ENCODE data around the gene LRMDA.

LRMDA gene

DNA sequence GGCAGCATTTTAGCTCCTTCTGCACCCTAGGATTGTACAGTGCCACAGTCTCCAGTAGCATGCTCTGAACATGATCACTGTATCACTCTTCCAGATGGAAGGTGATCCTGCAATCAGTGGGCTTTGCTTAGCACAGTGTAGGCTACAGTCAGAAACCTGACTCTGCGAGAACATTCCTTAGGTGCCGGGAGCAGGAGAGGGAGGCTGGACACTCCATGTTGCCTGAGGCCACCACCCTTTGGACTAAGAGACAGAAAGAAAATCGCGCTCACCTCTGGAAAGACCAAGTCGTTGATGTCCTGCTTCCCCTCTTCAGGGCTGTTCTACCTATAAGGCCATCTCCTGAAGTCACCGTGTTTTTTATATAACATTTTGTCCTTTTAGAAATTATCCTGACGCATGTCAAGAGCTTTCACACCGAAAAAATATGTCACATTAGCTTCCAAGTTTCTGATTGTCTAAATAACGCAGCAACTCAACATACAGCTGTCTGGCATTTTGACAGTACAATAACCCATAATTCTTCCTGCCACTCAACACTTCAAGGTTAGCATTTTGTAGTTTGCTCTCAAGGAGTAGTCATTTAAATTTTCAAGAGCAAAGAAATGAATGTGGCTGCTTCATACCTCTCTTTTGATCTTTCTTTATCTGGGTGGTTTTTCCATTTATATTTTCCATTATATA is 563.1 kb downstream of the LRMDA start:
- no peak overlapping the region for H3K27ac ChIP-seq (ENCODE audit: low read depth, low read length)
- H3K79me1 ChIP-seq (ENCODE audit: low read length), result no peaks in the 10 kb centered on the region
- H3K18ac ChIP-seq (ENCODE audit: low read length), result no peak overlapping the region
- no peak overlapping the region for H3K4me3 ChIP-seq (ENCODE audit: low read length)
- H3K23ac ChIP-seq (ENCODE audit: low read length), result no peak overlapping the region
- no peak overlapping the region for H3K4me2 ChIP-seq (ENCODE audit: low read length)
- WGBS (ENCODE audit: extremely low coverage, insufficient coverage, low lambda C conversion rate), result no CpG with 5 or more reads among the region's 9 CpGs
- no peaks in the 10 kb centered on the region for H3K79me2 ChIP-seq (ENCODE audit: control insufficient read depth, insufficient read depth, low read length)
- H4K5ac ChIP-seq (ENCODE audit: low read length), result no peak overlapping the region
- H2BK5ac ChIP-seq (ENCODE audit: low read length), result no peak overlapping the region
- no peak overlapping the region for H4K8ac ChIP-seq (ENCODE audit: low read depth, low read length)
- DNase-seq, result no peak
- H3K4ac ChIP-seq (ENCODE audit: low read depth, low read length), result no peak overlapping the region
- H2BK120ac ChIP-seq (ENCODE audit: low read depth, low read length), result no peak overlapping the region
- no peaks in the 10 kb centered on the region for H3K27me3 ChIP-seq (ENCODE audit: insufficient read depth, low read length, poor library complexity)
- no peak overlapping the region for H3K9ac ChIP-seq (ENCODE audit: low read length)
- no peaks in the 10 kb centered on the region for H3K4me1 ChIP-seq (ENCODE audit: control insufficient read depth, low read depth, low read length)
- H2BK15ac ChIP-seq (replicated peaks; ENCODE audit: low read depth), result no peak overlapping the region
- H3K36me3 ChIP-seq (ENCODE audit: control insufficient read depth, insufficient read depth, low read length), result no peaks in the 10 kb centered on the region
- H2AK5ac ChIP-seq (ENCODE audit: low read length), result no peak overlapping the region
- no peak overlapping the region for H3K56ac ChIP-seq (ENCODE audit: low read length)

DNA sequence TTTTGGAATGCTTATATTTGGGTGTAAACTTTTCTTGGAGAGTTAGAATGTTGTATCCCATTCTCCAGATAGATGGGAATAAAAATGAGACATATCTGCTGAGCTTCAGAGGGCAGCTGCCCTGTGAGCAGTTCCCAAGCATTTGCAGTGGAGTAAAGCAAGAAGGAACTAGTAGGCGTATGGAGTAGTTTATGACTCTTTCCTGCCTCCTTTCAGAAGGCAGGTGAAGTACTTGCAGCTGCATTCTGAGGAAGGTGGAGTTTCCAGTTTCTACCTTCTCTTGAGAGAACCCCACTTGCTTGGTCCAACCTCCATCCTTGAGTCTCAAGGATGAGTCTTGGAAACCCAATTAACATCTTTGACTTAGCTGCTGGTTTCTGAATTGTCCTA is 563.6 kb downstream of the LRMDA start:
- H3K18ac ChIP-seq (ENCODE audit: low read length), result no peak overlapping the region
- H3K23ac ChIP-seq (ENCODE audit: low read length), result no peak overlapping the region
- no peak overlapping the region for H3K4me3 ChIP-seq (ENCODE audit: low read length)
- H3K9ac ChIP-seq (ENCODE audit: low read length), result no peak overlapping the region
- H3K4me1 ChIP-seq (ENCODE audit: control insufficient read depth, low read depth, low read length), result no peaks in the 10 kb centered on the region
- no peak overlapping the region for H4K8ac ChIP-seq (ENCODE audit: low read depth, low read length)
- H3K27me3 ChIP-seq (ENCODE audit: insufficient read depth, low read length, poor library complexity), result no peaks in the 10 kb centered on the region
- H3K36me3 ChIP-seq (ENCODE audit: control insufficient read depth, insufficient read depth, low read length), result no peaks in the 10 kb centered on the region
- H3K4ac ChIP-seq (ENCODE audit: low read depth, low read length), result no peak overlapping the region
- H3K56ac ChIP-seq (ENCODE audit: low read length), result no peak overlapping the region
- H2BK120ac ChIP-seq (ENCODE audit: low read depth, low read length), result no peak overlapping the region
- H2BK15ac ChIP-seq (replicated peaks; ENCODE audit: low read depth), result no peak overlapping the region
- H3K4me2 ChIP-seq (ENCODE audit: low read length), result no peak overlapping the region
- no CpG with 5 or more reads among the region's 1 CpG for WGBS (ENCODE audit: extremely low coverage, insufficient coverage, low lambda C conversion rate)
- no peaks in the 10 kb centered on the region for H3K79me1 ChIP-seq (ENCODE audit: low read length)
- no peak overlapping the region for H4K5ac ChIP-seq (ENCODE audit: low read length)
- H2BK5ac ChIP-seq (ENCODE audit: low read length), result no peak overlapping the region
- DNase-seq, result no peak
- H3K79me2 ChIP-seq (ENCODE audit: control insufficient read depth, insufficient read depth, low read length), result no peaks in the 10 kb centered on the region
- no peak overlapping the region for H2AK5ac ChIP-seq (ENCODE audit: low read length)
- H3K27ac ChIP-seq (ENCODE audit: low read depth, low read length), result no peak overlapping the region

DNA sequence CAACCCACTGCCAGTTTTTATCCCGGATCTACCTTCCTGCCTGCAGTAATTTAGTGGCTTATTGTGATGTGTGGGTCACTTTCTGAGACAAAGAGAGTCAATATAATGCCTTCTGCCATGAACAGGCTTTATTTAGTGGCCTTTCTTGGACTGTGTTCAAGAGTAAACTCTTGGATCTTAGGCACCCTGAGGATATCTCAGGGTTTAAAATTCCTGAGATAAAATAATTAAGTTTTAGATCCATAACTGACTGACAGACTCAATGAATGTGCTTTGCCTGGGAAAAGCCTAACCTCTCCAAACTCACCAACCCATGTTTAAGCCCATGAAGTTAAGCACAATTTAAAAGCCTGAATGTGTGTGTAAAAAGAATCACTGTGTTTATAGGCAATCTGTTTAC is 564.3 kb downstream of the LRMDA start:
- Histone ChIP-seq H3K27ac (ENCODE audit: low read depth, low read length) (no peak overlapping the region), H2BK15ac (replicated peaks; ENCODE audit: low read depth) (no peak overlapping the region), H3K4ac (ENCODE audit: low read depth, low read length) (no peak overlapping the region), H3K36me3 (ENCODE audit: control insufficient read depth, insufficient read depth, low read length) (no peaks in the 10 kb centered on the region), H2BK5ac (ENCODE audit: low read length) (no peak overlapping the region), H3K4me2 (ENCODE audit: low read length) (no peak overlapping the region), H3K18ac (ENCODE audit: low read length) (no peak overlapping the region), H2BK120ac (ENCODE audit: low read depth, low read length) (no peak overlapping the region), H3K79me1 (ENCODE audit: low read length) (no peaks in the 10 kb centered on the region), H3K4me3 (ENCODE audit: low read length) (no peak overlapping the region), H3K9ac (ENCODE audit: low read length) (no peak overlapping the region), H3K56ac (ENCODE audit: low read length) (no peak overlapping the region), H3K27me3 (ENCODE audit: insufficient read depth, low read length, poor library complexity) (no peaks in the 10 kb centered on the region), H2AK5ac (ENCODE audit: low read length) (no peak overlapping the region), H3K23ac (ENCODE audit: low read length) (no peak overlapping the region), H4K5ac (ENCODE audit: low read length) (no peak overlapping the region), H4K8ac (ENCODE audit: low read depth, low read length) (no peak overlapping the region), H3K79me2 (ENCODE audit: control insufficient read depth, insufficient read depth, low read length) (no peaks in the 10 kb centered on the region), H3K4me1 (ENCODE audit: control insufficient read depth, low read depth, low read length) (no peaks in the 10 kb centered on the region)
- no CpG with 5 or more reads among the region's 1 CpG for WGBS (ENCODE audit: extremely low coverage, insufficient coverage, low lambda C conversion rate)
- DNase-seq, result no peak

DNA sequence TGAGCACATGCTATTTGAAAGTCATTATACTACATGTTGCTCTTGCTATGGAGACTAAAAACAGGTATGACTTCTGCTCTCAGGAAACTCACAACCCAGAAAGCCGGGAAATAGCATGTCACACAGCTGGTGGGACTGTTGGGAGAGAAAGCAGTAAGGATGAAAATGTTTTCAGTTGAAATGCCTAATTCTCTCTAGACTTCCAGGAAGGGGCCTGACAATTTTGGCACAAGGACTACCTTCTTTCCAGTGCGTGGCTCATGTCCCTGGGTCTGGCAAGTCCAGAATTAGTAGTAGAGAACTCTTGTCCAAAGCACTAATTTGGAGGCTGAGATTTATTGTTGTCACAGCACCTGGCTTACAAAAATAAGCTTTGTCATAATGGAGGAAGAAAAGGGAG is 567.6 kb downstream of the LRMDA start:
- no CpG with 5 or more reads among the region's 2 CpGs for WGBS (ENCODE audit: extremely low coverage, insufficient coverage, low lambda C conversion rate)
- no peaks in the 10 kb centered on the region for H3K4me1 ChIP-seq (ENCODE audit: control insufficient read depth, low read depth, low read length)

DNA sequence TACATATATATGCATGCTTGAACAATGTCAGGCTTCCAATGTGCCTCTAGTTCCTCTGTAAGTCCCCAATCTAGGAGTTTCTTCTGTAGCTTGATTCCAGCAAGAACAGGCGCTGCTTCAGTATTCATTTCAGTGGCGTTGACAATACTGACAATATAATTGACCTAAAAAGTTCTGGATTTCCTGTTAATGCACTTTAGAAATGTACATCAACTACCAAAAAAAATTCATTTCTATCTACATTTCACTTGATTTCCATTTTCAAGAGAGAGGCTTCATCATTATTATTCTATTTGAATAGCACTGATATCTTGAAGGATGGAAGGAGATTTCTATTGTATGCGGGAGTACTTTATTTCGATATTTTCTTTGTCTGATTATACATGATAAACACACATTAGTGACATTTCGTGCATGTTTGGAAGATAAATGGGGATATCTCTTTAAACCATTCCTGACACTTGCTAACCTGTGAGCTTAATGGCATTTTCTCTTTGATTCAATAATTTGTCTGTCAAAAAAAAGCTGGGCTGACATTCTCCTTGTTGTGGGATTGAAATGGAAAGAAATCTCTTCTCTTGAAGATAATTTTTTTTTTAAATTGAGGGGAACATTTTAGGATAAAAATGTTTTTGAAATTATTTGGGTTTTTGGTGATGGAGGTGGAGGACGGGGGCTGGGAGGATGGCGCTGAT is 568.2 kb downstream of the LRMDA start:
- no peak overlapping the region for H2BK5ac ChIP-seq (ENCODE audit: low read length)
- WGBS (ENCODE audit: extremely low coverage, insufficient coverage, low lambda C conversion rate), result 100% methylated on average over 2 of the region's 7 CpGs
- H3K79me1 ChIP-seq (ENCODE audit: low read length), result no peaks in the 10 kb centered on the region
- no peaks in the 10 kb centered on the region for H3K79me2 ChIP-seq (ENCODE audit: control insufficient read depth, insufficient read depth, low read length)
- no peak overlapping the region for H3K56ac ChIP-seq (ENCODE audit: low read length)
- H4K5ac ChIP-seq (ENCODE audit: low read length), result no peak overlapping the region
- no peak overlapping the region for H3K27ac ChIP-seq (ENCODE audit: low read depth, low read length)
- DNase-seq, result no peak
- no peaks in the 10 kb centered on the region for H3K27me3 ChIP-seq (ENCODE audit: insufficient read depth, low read length, poor library complexity)
- H3K4me2 ChIP-seq (ENCODE audit: low read length), result no peak overlapping the region
- H3K9ac ChIP-seq (ENCODE audit: low read length), result no peak overlapping the region
- no peak overlapping the region for H3K4me3 ChIP-seq (ENCODE audit: low read length)
- no peak overlapping the region for H2AK5ac ChIP-seq (ENCODE audit: low read length)
- no peak overlapping the region for H3K23ac ChIP-seq (ENCODE audit: low read length)
- H2BK15ac ChIP-seq (replicated peaks; ENCODE audit: low read depth), result no peak overlapping the region
- no peaks in the 10 kb centered on the region for H3K36me3 ChIP-seq (ENCODE audit: control insufficient read depth, insufficient read depth, low read length)
- no peak overlapping the region for H3K18ac ChIP-seq (ENCODE audit: low read length)
- no peak overlapping the region for H3K4ac ChIP-seq (ENCODE audit: low read depth, low read length)
- H4K8ac ChIP-seq (ENCODE audit: low read depth, low read length), result no peak overlapping the region
- H2BK120ac ChIP-seq (ENCODE audit: low read depth, low read length), result no peak overlapping the region
- no peaks in the 10 kb centered on the region for H3K4me1 ChIP-seq (ENCODE audit: control insufficient read depth, low read depth, low read length)

More for the DNA sequence above, 567.6 kb downstream of the LRMDA start:
- no peak overlapping the region for H4K8ac ChIP-seq (ENCODE audit: low read depth, low read length)
- H3K4ac ChIP-seq (ENCODE audit: low read depth, low read length), result no peak overlapping the region
- no peak overlapping the region for H3K56ac ChIP-seq (ENCODE audit: low read length)
- H3K79me1 ChIP-seq (ENCODE audit: low read length), result no peaks in the 10 kb centered on the region
- no peak overlapping the region for H2BK5ac ChIP-seq (ENCODE audit: low read length)
- H3K4me3 ChIP-seq (ENCODE audit: low read length), result no peak overlapping the region
- H2AK5ac ChIP-seq (ENCODE audit: low read length), result no peak overlapping the region
- H3K79me2 ChIP-seq (ENCODE audit: control insufficient read depth, insufficient read depth, low read length), result no peaks in the 10 kb centered on the region
- no peaks in the 10 kb centered on the region for H3K36me3 ChIP-seq (ENCODE audit: control insufficient read depth, insufficient read depth, low read length)
- H3K27me3 ChIP-seq (ENCODE audit: insufficient read depth, low read length, poor library complexity), result no peaks in the 10 kb centered on the region
- no peak overlapping the region for H3K18ac ChIP-seq (ENCODE audit: low read length)
- no peak overlapping the region for H3K4me2 ChIP-seq (ENCODE audit: low read length)
- H4K5ac ChIP-seq (ENCODE audit: low read length), result no peak overlapping the region
- no peak overlapping the region for H3K23ac ChIP-seq (ENCODE audit: low read length)
- no peak overlapping the region for H3K27ac ChIP-seq (ENCODE audit: low read depth, low read length)
- H3K9ac ChIP-seq (ENCODE audit: low read length), result no peak overlapping the region
- no peak for DNase-seq
- H2BK120ac ChIP-seq (ENCODE audit: low read depth, low read length), result no peak overlapping the region
- H2BK15ac ChIP-seq (replicated peaks; ENCODE audit: low read depth), result no peak overlapping the region
